Left lung (tissue), 10 donors: Measurements from ENCODE around the gene BRME1. TPM values are rescaled to one million over a fixed set of nuclear protein-coding genes. Genes with fewer than 3 reads are reported as not detected.
A peak's percentile ranks its signal among the peaks of the same experiment; 100 is the strongest.

Source experiments
- ATAC-seq: fragments of 200-7000 bp; cut with Tn5 transposase; one replicate; pipeline ENCODE4 v1.9.1; 2020; ENCODE audit warnings: moderate library complexity
- DNase-seq, 4 donors: peaks; one replicate each; pipeline ENCODE4 v3.0.0-alpha.2; 2013 to 2020
- H3K27ac ChIP-seq, 2 donors: fragments of 200-600 bp; sonication (generic) in 1 of 2; one replicate each; pipeline versions ENCODE4 v1.5.0 to v1.8.0; 2020 to 2021
- H3K27me3 ChIP-seq, 2 donors: fragments of 200-600 bp; sonication (generic) in 1 of 2; one replicate each; pipeline versions ENCODE4 v1.5.0 to v1.8.0; 2020 to 2021
- H3K36me3 ChIP-seq, 2 donors: fragments of 200-600 bp; sonication (generic) in 1 of 2; one replicate each; pipeline versions ENCODE4 v1.5.0 to v1.8.0; 2020 to 2021
- H3K4me1 ChIP-seq, 2 donors: fragments of 200-600 bp; one replicate each; pipeline ENCODE4 v1.8.0; 2021
- H3K4me3 ChIP-seq, 2 donors: fragments of 200-600 bp; sonication (generic) in 1 of 2; one replicate each; pipeline versions ENCODE4 v1.5.0 to v1.8.0; 2020 to 2021; ENCODE audit warnings: mild to moderate bottlenecking in 1 of 2
- H3K9me3 ChIP-seq, 2 donors: fragments of 200-600 bp; sonication (generic) in 1 of 2; one replicate each; pipeline versions ENCODE4 v1.5.0 to v1.8.0; 2020 to 2021
- CTCF ChIP-seq, 2 donors: fragments of 200-600 bp; sonication (generic) in 1 of 2; IDR thresholded peaks; one replicate each; pipeline versions ENCODE4 v1.5.0 to v1.8.0; 2021; ENCODE audit warnings: antibody characterized with exemption in 2 of 2
- intact Hi-C, 2 donors: fragments of 100-400 bp; cut with DNase I; formaldehyde crosslinking; loops; one replicate each; pipeline versions ENCODE4 v1.11.2 to v1.14.2; 2022
- microRNA-seq, 2 donors: library from miRNA; unstranded; fragments of <30 nt; microRNA quantifications; one replicate each; pipeline ENCODE4, GENCODE V29; 2019
- polyA plus RNA-seq, 6 donors: library from polyadenylated mRNA; unstranded; fragments of 120-200 nt; gene quantifications; one replicate each; pipeline ENCODE4 v1.2.1, GENCODE V29; 2013; ENCODE audit not compliant: insufficient read length in 6 of 6
- total RNA-seq, 2 donors: library from RNA; stranded (reverse); fragmentation: NEBNext Ultra II Directional; extraction: Animal tissue kit (Norgen Biotek cat#: 25700); gene quantifications; one replicate each; pipeline ENCODE4 v1.2.1, GENCODE V29; 2021
- donor health status: DM: no; HTN: yes; CAD: no.
- donor health status: DM: no; HTN: no; CAD: no.

Gene BRME1
- total and polyA plus RNA-seq, 8 donors: 3.7 to 7.8 (median 7.1) TPM

GRCh38 chr19:13834244-13835069 lies 71.5 kb downstream of the BRME1 start:
- ATAC-seq (no peak), DNase-seq (no peak)
- Histone ChIP-seq H3K27ac (peak overlapping the region; percentile 58 to 99), H3K27me3 (no peaks in the 10 kb centered on the region), H3K9me3 (no peaks in the 10 kb centered on the region), H3K4me1 (peaks cover 44 to 72% of the 10 kb centered on the region in 2 donors), H3K36me3 (peaks cover 0 to 72% of the 10 kb centered on the region in 2 donors), H3K4me3 (peak overlapping the region in 1 of 2 donors; percentile 30)
- no peak for TF ChIP-seq CTCF (IDR thresholded peaks at IDR 0.05)
- intact Hi-C loops: no loop called here

GRCh38 chr19:13833330-13834243 lies 72.3 kb downstream of the BRME1 start:
- intact Hi-C loops: no loop called here
- H3K4me1 ChIP-seq: peaks cover 37 to 63% of the 10 kb centered on the region in 2 donors
- TF ChIP-seq CTCF (IDR thresholded peaks at IDR 0.05): peak in 1 of 2 donors; percentile 41
- peak; percentile 87 for ATAC-seq
- H3K27me3 ChIP-seq: no peaks in the 10 kb centered on the region
- H3K9me3 ChIP-seq: no peaks in the 10 kb centered on the region
- H3K4me3 ChIP-seq: peak overlapping the region in 1 of 2 donors; percentile 30
- peak overlapping the region; percentile 58 to 99 for H3K27ac ChIP-seq
- peak; percentile 80 to 96 (median 94) for DNase-seq
- H3K36me3 ChIP-seq: peaks cover 0 to 69% of the 10 kb centered on the region in 2 donors

Small RNA genes within 50 kb of the gene (microRNA-seq; reads per million reads assigned to microRNA genes)
- 265 to 366 reads per million in 2 donors for gene MIR181C
- 183 to 201 reads per million in 2 donors for gene MIR181D

Other genes with a start within 250 kb of the BRME1 start
- 10 to 100 TPM; 29.0 TPM for gene MRI1, start 141.6 kb downstream of the BRME1 start, total RNA-seq
- gene MRI1, start 141.6 kb downstream of the BRME1 start, polyA plus RNA-seq: 10 to 100 TPM; 46.2 to 76.7 (median 49.2) TPM
- gene C19orf53, start 131.7 kb downstream of the BRME1 start, total RNA-seq: 10 to 100 TPM; 64.8 to 77.0 TPM
- 100 to 1,000 TPM in 3 of 6 donors, 10 to 100 TPM in 3; 78.2 to 116 (median 103) TPM for gene C19orf53, start 131.7 kb downstream of the BRME1 start, polyA plus RNA-seq
- gene ZSWIM4, start 110.7 kb downstream of the BRME1 start, total RNA-seq: 10 to 100 TPM in 1 of 2 donors, 1 to 10 TPM in 1; 6.6 to 14.3 TPM
- gene ZSWIM4, start 110.7 kb downstream of the BRME1 start, polyA plus RNA-seq: 1 to 10 TPM; 5.5 to 8.6 (median 7.7) TPM
- gene NANOS3, start 29.0 kb downstream of the BRME1 start, total RNA-seq: 1 to 10 TPM in 1 of 2 donors, under 1 TPM in 1; 0.89 to 1.8 TPM
- 1 to 10 TPM; 1.3 to 3.1 (median 2.1) TPM for gene NANOS3, start 29.0 kb downstream of the BRME1 start, polyA plus RNA-seq
- gene CC2D1A, start 84 bp upstream of the BRME1 start, total RNA-seq: 10 to 100 TPM; 30.8 to 33.7 TPM
- 10 to 100 TPM; 25.0 to 34.3 (median 29.4) TPM for gene CC2D1A, start 84 bp upstream of the BRME1 start, polyA plus RNA-seq
- 10 to 100 TPM in 1 of 2 donors, 1 to 10 TPM in 1; 1.3 to 17.9 TPM for gene PODNL1, start 32.3 kb upstream of the BRME1 start, total RNA-seq
- 1 to 10 TPM; 1.4 to 2.7 (median 1.7) TPM for gene PODNL1, start 32.3 kb upstream of the BRME1 start, polyA plus RNA-seq
- gene DCAF15, start 46.4 kb upstream of the BRME1 start, total RNA-seq: 10 to 100 TPM; 20.2 to 32.5 TPM
- gene DCAF15, start 46.4 kb upstream of the BRME1 start, polyA plus RNA-seq: 10 to 100 TPM; 24.5 to 33.7 (median 29.3) TPM
- gene RFX1, start 100.2 kb upstream of the BRME1 start, total RNA-seq: 10 to 100 TPM; 16.3 to 17.4 TPM
- 10 to 100 TPM in 4 of 6 donors, 1 to 10 TPM in 2; 9.1 to 13.9 (median 12.1) TPM for gene RFX1, start 100.2 kb upstream of the BRME1 start, polyA plus RNA-seq
- not detected for gene RLN3, start 122.0 kb upstream of the BRME1 start, total RNA-seq
- gene RLN3, start 122.0 kb upstream of the BRME1 start, polyA plus RNA-seq: not detected
- gene IL27RA, start 125.6 kb upstream of the BRME1 start, total RNA-seq: 10 to 100 TPM; 14.0 to 17.4 TPM
- 10 to 100 TPM in 1 of 6 donors, 1 to 10 TPM in 5; 6.7 to 11.1 (median 8.0) TPM for gene IL27RA, start 125.6 kb upstream of the BRME1 start, polyA plus RNA-seq
- gene PALM3, start 156.0 kb upstream of the BRME1 start, total RNA-seq: 1 to 10 TPM; 6.0 to 8.7 TPM
- 10 to 100 TPM; 12.7 to 26.6 (median 19.0) TPM for gene PALM3, start 156.0 kb upstream of the BRME1 start, polyA plus RNA-seq
- 10 to 100 TPM in 1 of 2 donors, 1 to 10 TPM in 1; 6.3 to 10.8 TPM for gene MISP3, start 166.7 kb upstream of the BRME1 start, total RNA-seq
- gene MISP3, start 166.7 kb upstream of the BRME1 start, polyA plus RNA-seq: 1 to 10 TPM; 1.9 to 3.2 (median 2.4) TPM
- gene C19orf67, start 179.7 kb upstream of the BRME1 start, total RNA-seq: not detected
- under 1 TPM in 3 of 6 donors, not detected in 3; 0.16 to 0.21 (median 0.19) TPM for gene C19orf67, start 179.7 kb upstream of the BRME1 start, polyA plus RNA-seq
- gene SAMD1, start 184.6 kb upstream of the BRME1 start, total RNA-seq: 10 to 100 TPM; 40.4 to 56.9 TPM
- 10 to 100 TPM; 37.8 to 55.4 (median 49.0) TPM for gene SAMD1, start 184.6 kb upstream of the BRME1 start, polyA plus RNA-seq
- 100 to 1,000 TPM in 1 of 2 donors, 10 to 100 TPM in 1; 81.5 to 118 TPM for gene PRKACA, start 211.6 kb upstream of the BRME1 start, total RNA-seq
- gene PRKACA, start 211.6 kb upstream of the BRME1 start, polyA plus RNA-seq: 100 to 1,000 TPM in 2 of 6 donors, 10 to 100 TPM in 4; 83.3 to 115 (median 93.7) TPM
- 10 to 100 TPM; 10.5 to 11.4 TPM for gene ASF1B, start 230.5 kb upstream of the BRME1 start, total RNA-seq
- gene ASF1B, start 230.5 kb upstream of the BRME1 start, polyA plus RNA-seq: 10 to 100 TPM; 15.6 to 29.1 (median 17.4) TPM